ENCODE measurements around the gene LARGE2.
A peak's percentile ranks its signal among the peaks of the same experiment; 100 is the strongest.
"Not testable (repeated sequence)": the region's sequence is repeated elsewhere in the genome, so short reads cannot be mapped to it uniquely, and the experiment has no call there.

LARGE2 gene

GRCh38 chr11:45902452-45903380, 19.7 kb upstream of the LARGE2 start:
- no peak overlapping the region for H3K4me3 Mint-ChIP-seq
- peaks cover 10% of the 10 kb centered on the region for H3K4me1 Mint-ChIP-seq
- H3K9me3 Mint-ChIP-seq: no peaks in the 10 kb centered on the region
- DNase-seq: no peak
- no peaks in the 10 kb centered on the region for H3K36me3 Mint-ChIP-seq
- peaks cover 64% of the 10 kb centered on the region for H3K27me3 Mint-ChIP-seq
- CTCF ChIA-PET: no interaction called here
- H3K27ac Mint-ChIP-seq: no peak overlapping the region

- Mint-ChIP-seq H3K27ac (no peak overlapping the region), H3K9me3 (no peaks in the 10 kb centered on the region), H3K4me3 (no peak overlapping the region), H3K27me3 (peaks cover 47% of the 10 kb centered on the region), H3K4me1 (peaks cover 8% of the 10 kb centered on the region), H3K36me3 (no peaks in the 10 kb centered on the region)
- CTCF ChIA-PET: no interaction called here
- no peak for DNase-seq
Observed at GRCh38 chr11:45904309-45904915, 18.0 kb upstream of the LARGE2 start.

GRCh38 chr11:45905095-45905494, 17.4 kb upstream of the LARGE2 start:
- H3K4me3 Mint-ChIP-seq: no peak overlapping the region
- no peak for DNase-seq
- H3K27ac Mint-ChIP-seq: no peak overlapping the region
- H3K9me3 Mint-ChIP-seq: no peaks in the 10 kb centered on the region
- peaks cover 41% of the 10 kb centered on the region for H3K27me3 Mint-ChIP-seq
- H3K4me1 Mint-ChIP-seq: peaks cover 8% of the 10 kb centered on the region
- no peaks in the 10 kb centered on the region for H3K36me3 Mint-ChIP-seq
- CTCF ChIA-PET: no interaction called here

DNA sequence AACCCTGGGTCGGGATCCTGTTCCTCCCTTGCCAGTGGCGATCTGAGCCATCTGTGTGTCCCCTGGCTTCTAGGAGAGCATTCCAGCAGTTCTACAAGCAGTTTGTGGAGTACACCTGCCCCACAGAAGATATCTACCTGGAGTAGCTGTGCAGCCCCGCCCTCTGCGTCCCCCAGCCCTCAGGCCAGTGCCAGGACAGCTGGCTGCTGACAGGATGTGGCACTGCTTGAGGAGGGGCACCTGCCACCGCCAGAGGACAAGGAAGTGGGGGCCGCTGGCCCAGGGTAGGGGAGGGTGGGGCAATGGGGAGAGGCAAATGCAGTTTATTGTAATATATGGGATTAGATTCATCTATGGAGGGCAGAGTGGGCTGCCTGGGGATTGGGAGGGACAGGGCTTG, 16.9 kb upstream of the LARGE2 start:
- H3K27ac Mint-ChIP-seq, H3K4me3 Mint-ChIP-seq, H3K36me3 Mint-ChIP-seq, H3K9me3 Mint-ChIP-seq, CTCF ChIA-PET, H3K4me1 Mint-ChIP-seq, DNase-seq: not testable (repeated sequence)
- peaks cover 36% of the 10 kb centered on the region for H3K27me3 Mint-ChIP-seq

DNA sequence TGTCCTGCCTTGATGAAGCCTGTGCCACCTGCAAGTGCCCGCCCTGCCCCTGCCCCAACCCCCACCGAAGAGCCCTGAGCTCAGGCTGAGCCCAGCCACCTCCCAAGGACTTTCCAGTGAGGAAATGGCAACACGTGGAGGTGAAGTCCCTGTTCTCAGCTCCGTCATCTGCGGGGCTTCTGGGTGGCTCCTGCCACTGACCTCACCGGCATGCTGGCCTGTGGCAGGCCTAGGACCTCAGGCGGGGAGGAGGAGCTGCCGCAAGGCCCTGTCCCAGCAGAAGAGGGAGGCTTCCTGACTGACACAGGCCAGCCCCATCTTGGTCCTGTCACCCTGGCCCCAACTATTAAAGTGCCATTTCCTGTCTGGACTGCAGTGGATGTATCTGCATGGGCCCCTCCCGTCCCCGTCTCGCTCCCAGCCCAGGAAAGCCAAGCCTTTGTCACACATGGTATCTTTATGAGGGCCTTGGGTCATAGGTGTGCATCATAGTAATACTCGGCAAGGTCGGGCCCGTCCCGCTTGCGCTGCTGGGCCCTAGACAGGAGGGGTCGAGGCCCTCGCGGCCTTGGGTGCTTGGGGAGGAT, 16.3 kb upstream of the LARGE2 start:
- no peaks in the 10 kb centered on the region for H3K36me3 Mint-ChIP-seq
- H3K4me3 Mint-ChIP-seq: no peak overlapping the region
- peaks cover 5% of the 10 kb centered on the region for H3K4me1 Mint-ChIP-seq
- H3K27ac Mint-ChIP-seq: no peak overlapping the region
- no peak for DNase-seq
- H3K9me3 Mint-ChIP-seq: no peaks in the 10 kb centered on the region
- peaks cover 30% of the 10 kb centered on the region for H3K27me3 Mint-ChIP-seq
- CTCF ChIA-PET: no interaction called here

GRCh38 chr11:45906965-45907611, 15.4 kb upstream of the LARGE2 start, which contains the start of gene FREY1:
FREY1 (minus strand) TSS chr11:45907271; CDS start chr11:45907245, 26 bp downstream.
- no peaks in the 10 kb centered on the region for H3K36me3 Mint-ChIP-seq
- no peaks in the 10 kb centered on the region for H3K9me3 Mint-ChIP-seq
- DNase-seq: no peak
- H3K27me3 Mint-ChIP-seq: peaks cover 21% of the 10 kb centered on the region
- H3K27ac Mint-ChIP-seq: no peak within 1 kb of the TSS
- no peak within 1 kb of the TSS for H3K4me3 Mint-ChIP-seq
- peaks cover 5% of the 10 kb centered on the region for H3K4me1 Mint-ChIP-seq
- CTCF ChIA-PET: no interaction called here

DNA sequence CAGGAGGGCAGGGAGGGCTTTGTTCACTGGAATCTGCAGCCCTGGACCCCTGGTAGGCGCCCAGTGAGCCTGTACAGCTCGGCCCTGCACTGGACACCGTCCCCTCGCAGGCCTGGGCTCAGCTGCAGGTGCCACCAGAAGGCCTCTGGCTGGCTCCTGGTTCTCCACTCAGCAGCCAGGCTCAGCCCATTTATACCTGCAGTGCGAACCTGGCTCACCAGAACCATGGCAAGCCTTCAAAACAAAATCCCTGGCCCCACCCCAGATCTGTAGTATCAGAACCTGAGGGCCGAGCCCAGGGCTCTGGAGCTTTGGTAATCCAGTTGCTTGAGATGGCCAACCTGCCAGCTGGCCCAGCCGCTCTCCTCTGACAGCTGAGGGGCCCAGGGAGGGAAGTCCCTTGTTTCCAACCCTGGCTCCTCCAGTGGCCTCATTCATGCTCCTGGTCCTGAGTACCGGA, 14.5 kb upstream of the LARGE2 start:
- peaks cover 5% of the 10 kb centered on the region for H3K4me1 Mint-ChIP-seq
- no peaks in the 10 kb centered on the region for H3K9me3 Mint-ChIP-seq
- no peaks in the 10 kb centered on the region for H3K36me3 Mint-ChIP-seq
- DNase-seq: no peak
- CTCF ChIA-PET: no interaction called here
- H3K4me3 Mint-ChIP-seq: no peak overlapping the region
- H3K27ac Mint-ChIP-seq: no peak overlapping the region
- H3K27me3 Mint-ChIP-seq: peaks cover 15% of the 10 kb centered on the region

- Mint-ChIP-seq H3K9me3 (no peaks in the 10 kb centered on the region), H3K4me1 (peaks cover 7% of the 10 kb centered on the region), H3K27ac (no peak overlapping the region), H3K27me3 (peaks cover 3% of the 10 kb centered on the region), H3K4me3 (no peak overlapping the region), H3K36me3 (peaks cover 6% of the 10 kb centered on the region)
- DNase-seq: no peak
- CTCF ChIA-PET: no interaction called here
Observed at GRCh38 chr11:45909594-45910475, 12.6 kb upstream of the LARGE2 start.

DNA sequence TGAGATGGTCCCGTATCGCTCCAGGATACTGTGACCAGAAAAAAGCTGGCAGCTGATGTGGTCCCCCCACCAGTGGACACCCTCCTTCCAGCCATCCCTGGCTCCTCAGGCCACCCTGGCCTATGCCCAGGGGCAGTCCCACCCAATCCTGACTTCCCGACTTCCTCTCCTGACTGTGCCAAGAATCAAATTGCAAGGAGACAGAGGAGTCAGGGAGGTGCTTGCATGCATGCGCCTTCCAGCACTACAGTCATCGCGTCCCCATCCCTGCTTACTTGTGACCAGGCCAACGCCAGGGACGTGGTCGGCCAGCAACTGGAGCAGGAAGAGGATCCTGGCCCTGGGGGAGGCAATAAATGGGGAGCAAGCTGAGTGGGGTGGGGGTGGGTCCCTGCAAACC, 11.8 kb upstream of the LARGE2 start:
- CTCF ChIA-PET: no interaction called here

DNA sequence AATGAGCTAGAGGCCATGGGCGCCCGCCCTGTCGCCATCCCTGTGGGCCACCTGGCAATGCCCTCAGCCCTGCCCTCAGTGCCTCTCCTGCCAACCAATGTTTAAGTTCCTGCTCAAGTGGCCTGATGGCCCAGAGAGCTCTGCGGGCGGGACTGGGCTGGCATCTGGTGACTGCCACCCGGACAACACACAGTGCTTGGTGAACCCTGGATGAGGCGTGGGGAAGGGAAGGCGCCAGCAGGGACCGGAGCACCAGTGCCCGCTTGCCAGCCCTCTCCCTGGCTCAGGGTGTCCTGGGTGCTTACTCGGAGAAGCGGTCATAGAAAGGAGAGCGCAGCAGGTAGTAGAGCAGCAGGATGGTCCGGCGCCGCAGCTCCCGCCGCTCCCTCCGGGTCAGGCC, 8.9 kb upstream of the LARGE2 start:
- H3K27me3 Mint-ChIP-seq: no peaks in the 10 kb centered on the region
- no peak overlapping the region for H3K4me3 Mint-ChIP-seq
- peaks cover 16% of the 10 kb centered on the region for H3K36me3 Mint-ChIP-seq
- DNase-seq: no peak
- CTCF ChIA-PET: no interaction called here
- no peak overlapping the region for H3K27ac Mint-ChIP-seq
- peaks cover 27% of the 10 kb centered on the region for H3K4me1 Mint-ChIP-seq
- H3K9me3 Mint-ChIP-seq: no peaks in the 10 kb centered on the region

More for the DNA sequence above, 11.8 kb upstream of the LARGE2 start:
- Mint-ChIP-seq H3K9me3 (no peaks in the 10 kb centered on the region), H3K27ac (no peak overlapping the region), H3K36me3 (peaks cover 7% of the 10 kb centered on the region), H3K4me3 (no peak overlapping the region), H3K27me3 (no peaks in the 10 kb centered on the region), H3K4me1 (peaks cover 8% of the 10 kb centered on the region)
- no peak for DNase-seq

GRCh38 chr11:45913942-45914635, 8.4 kb upstream of the LARGE2 start:
- CTCF ChIA-PET: interaction anchor here (1.4 kb wide), 1 partner anchor 41 kb away, joined by 3 read pairs; no protein-coding TSS in a partner anchor
- no peak for DNase-seq
- H3K4me1 Mint-ChIP-seq: peaks cover 33% of the 10 kb centered on the region
- H3K27me3 Mint-ChIP-seq: no peaks in the 10 kb centered on the region
- H3K9me3 Mint-ChIP-seq: no peaks in the 10 kb centered on the region
- no peak overlapping the region for H3K4me3 Mint-ChIP-seq
- peaks cover 16% of the 10 kb centered on the region for H3K36me3 Mint-ChIP-seq
- no peak overlapping the region for H3K27ac Mint-ChIP-seq

GRCh38 chr11:45915446-45915845, 7.0 kb upstream of the LARGE2 start:
- peaks cover 16% of the 10 kb centered on the region for H3K36me3 Mint-ChIP-seq

GRCh38 chr11:45917286-45917622, 5.2 kb upstream of the LARGE2 start:
- Mint-ChIP-seq H3K27ac (peak overlapping the region; percentile 98), H3K36me3 (peaks cover 18% of the 10 kb centered on the region), H3K4me3 (peak overlapping the region; percentile 86), H3K9me3 (no peaks in the 10 kb centered on the region), H3K27me3 (peaks cover 23% of the 10 kb centered on the region), H3K4me1 (peaks cover 51% of the 10 kb centered on the region)
- CTCF ChIA-PET: interaction anchor here (1.1 to 1.4 kb wide), 2 partner anchors 13 to 48 kb away, joined by 3 to 4 read pairs; no protein-coding TSS in a partner anchor
- DNase-seq: no peak

More at GRCh38 chr11:45915446-45915845, 7.0 kb upstream of the LARGE2 start:
- Mint-ChIP-seq H3K27me3 (peaks cover 7% of the 10 kb centered on the region), H3K27ac (peak overlapping the region; percentile 55), H3K4me3 (peak overlapping the region; percentile 51), H3K9me3 (no peaks in the 10 kb centered on the region), H3K4me1 (peaks cover 46% of the 10 kb centered on the region)
- no peak for DNase-seq
- CTCF ChIA-PET: interaction anchor here (0.6 to 1.4 kb wide), 2 partner anchors 42 to 76 kb away, joined by 3 read pairs; no protein-coding TSS in a partner anchor

Data from activated naive CD4-positive, alpha-beta T cell treated with anti-CD3 and anti-CD28 coated beads, Interleukin-2, amount 10 ng/mL, durations not matched to agents 7 days and 5 days (primary cell).